HG02798 (cell line): ENCODE measurements around the gene KCNH4.

ENCODE experiments used
- ATAC-seq: cut with Tn5 transposase; IDR thresholded peaks from one replicate; pipeline ENCODE4 v1.9.1; 2021; ENCODE audit warnings: mild to moderate bottlenecking; ENCODE audit not compliant: unreplicated experiment, poor library complexity

Gene KCNH4

DNA sequence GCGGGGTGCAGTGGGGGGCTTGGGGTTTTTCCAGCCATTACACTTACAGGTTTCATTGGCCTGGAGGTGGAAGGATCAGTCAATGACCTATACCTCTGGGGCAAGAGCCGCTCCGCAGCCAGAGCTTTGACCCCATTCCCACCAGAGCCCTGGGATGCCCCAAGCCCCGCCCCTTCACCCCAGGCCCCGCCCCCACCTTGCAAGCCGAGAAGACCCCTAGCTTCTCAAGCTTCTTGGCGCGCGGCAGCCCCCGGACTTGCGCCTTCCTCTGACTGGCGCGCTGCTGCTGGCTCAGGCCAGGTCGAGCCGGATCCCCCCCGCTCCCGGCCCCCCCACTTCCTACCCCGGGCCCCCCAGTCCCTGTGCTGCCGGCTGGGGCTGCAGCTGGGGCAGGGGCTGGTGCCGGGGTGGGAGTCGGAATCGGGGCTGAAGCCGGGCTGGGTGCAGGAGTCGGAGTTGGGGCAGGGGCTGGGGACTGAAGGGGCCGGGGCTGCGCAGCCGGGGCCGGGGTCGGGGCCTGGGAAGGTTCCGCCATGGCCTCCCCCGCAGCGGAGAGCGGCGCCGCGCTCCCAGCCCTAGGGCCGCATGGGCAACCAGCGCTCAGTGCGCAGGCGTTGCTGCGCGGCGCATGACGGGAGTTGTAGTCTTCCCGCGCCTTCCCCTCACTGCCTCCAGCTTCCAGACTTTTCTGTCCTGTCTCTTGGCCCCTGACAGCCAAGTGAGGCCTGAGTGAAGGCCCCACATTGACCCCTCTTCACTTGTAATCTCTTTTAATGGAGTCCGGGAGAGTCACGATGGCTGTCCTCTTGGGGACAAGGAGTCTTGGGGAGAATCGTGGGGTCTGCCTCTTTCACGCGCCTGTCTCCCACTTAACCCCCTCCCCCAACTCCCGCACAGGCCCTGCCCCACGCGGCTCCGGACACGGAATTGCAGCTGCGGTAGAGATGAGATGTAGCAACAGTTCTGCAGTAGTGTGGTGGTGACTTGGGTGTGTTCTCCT lies 59.9 kb downstream of the KCNH4 start, which contains the start of gene KAT2A:
Gene KAT2A (minus strand): TSS at position 598 of the 1,000 bp plus-strand sequence. CDS start 63 bp downstream, at position 535.
- peak; percentile 79 for ATAC-seq

DNA sequence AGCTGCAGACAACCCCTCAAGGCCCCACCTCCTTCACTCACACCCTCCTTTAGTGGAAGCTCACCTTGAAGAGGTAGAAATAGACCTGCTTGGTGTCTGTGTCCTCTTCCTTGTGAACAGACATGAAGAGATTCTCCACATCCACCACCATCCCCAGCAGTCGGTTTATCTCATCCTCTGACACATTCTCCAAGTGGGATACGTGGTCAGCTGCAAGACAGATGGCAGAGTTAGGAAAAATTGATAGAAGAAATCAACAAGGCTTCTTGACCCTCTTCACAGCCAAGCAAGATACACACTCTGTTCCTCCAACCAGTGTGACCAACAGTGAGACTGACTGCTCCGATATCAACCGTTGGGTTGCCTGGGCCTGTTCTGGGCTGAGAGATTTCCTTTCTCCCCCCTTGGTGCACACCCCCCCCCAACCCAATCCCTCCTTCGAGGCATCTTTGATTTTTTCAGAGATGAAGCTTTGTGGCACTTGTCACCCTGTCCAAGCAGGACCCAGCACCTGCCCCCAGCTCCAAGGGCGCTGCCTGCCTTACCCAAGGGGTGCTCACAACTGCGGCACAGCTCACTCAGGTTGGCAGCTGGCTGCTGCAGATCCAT lies 60.7 kb downstream of the KCNH4 start:
- no peak for ATAC-seq

- ATAC-seq: no peak
These were observed 61.6 kb downstream of the KCNH4 start for GRCh38 chr17:42119301-42119700.

DNA sequence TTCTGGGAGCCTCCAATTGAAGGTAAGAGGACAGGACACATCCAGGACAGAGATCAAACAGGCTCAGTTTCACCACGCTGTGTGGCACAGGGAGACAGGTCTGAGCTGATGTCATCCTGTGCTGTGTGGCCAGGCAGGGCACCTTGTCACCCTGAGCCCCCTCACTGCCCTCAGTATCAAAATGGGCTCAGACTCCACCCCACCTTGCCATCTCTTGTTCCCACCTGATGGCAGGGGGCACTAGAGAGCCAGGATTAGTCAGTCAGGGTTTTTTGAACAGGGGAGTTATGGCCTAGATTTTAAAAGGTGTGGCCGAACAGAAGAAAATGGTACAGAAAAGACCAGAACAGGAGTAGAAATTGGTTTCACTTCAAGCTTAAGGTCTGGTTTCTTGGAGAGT lies 62.4 kb downstream of the KCNH4 start:
- no peak for ATAC-seq

DNA sequence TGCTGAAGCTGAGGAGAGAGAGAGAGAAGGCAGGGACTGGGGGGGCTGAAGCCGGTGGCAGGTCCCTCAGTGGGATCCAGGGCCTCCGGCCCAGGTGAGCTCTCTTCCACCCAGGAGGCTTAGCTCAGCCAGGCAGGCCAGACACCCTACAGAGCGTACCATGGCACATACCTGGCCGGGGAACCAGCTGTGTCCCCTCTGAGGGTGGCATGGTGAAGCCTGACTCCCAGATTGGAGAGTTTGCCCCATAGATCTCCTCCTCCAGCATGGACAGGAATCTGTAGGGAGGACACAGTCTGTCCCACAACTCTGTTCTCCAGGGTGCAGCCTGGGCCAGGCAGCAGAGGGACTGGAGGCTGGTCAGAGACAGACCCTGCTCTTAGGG lies 62.8 kb downstream of the KCNH4 start:
- ATAC-seq: no peak

DNA sequence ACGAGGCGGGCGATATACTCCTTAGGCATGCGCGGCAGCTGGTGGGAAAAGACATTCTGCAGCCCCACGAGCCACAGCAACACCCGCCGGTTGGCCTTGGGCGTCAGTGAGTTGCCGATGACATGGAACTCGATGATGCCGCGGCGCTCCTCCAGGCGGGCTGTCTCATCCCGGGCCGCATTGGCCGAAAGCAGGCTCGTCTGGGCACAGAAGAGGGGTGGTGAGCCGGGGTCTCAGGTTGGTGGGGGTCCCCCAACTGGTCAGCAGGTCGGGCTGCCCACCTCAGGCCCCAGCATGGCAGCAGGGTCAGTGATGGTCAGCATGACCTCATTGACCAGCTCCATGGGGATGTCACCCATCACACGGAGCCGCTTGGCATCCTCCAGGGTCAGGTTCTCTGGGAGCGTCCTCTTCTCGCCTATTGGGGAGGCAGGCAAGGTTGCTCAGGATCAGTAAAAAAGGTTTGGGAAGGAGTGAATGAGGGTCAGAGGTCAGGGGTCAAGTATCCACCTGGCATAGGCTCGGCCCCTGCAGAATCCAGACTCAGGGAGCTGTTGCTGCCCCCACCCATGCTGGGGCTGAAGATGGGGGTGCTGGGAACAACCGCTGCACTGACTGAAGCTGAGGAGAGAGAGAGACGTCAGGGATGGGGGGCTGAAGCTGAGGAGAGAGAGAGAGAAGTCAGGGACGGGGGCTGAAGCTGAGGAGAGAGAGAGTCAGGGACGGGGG lies 63.4 kb downstream of the KCNH4 start:
- no peak for ATAC-seq

GRCh38 chr17:42116705-42117396 lies 64.1 kb downstream of the KCNH4 start:
- no peak for ATAC-seq

DNA sequence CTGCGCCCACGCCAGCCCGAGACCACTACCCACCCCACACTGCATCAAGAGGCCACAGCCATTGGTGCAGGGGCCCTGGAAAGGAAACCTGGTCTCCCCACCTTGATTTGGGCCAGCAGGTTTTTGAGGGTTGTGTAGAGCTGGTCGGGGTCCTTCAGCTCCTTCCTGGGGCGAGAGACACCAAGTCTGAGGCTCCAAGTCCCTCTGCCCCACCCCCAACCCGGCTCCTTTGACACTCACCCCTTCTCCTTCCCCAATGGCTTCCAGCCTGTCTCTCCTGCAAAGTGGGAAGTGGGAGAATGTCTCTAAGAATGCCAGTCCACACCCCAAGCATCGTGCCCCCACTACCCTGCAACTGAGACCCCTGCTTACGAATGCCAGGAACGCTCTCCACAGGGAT lies 66.8 kb downstream of the KCNH4 start:
- ATAC-seq: no peak

GRCh38 chr17:42113293-42114069 lies 67.5 kb downstream of the KCNH4 start:
- ATAC-seq: no peak

DNA sequence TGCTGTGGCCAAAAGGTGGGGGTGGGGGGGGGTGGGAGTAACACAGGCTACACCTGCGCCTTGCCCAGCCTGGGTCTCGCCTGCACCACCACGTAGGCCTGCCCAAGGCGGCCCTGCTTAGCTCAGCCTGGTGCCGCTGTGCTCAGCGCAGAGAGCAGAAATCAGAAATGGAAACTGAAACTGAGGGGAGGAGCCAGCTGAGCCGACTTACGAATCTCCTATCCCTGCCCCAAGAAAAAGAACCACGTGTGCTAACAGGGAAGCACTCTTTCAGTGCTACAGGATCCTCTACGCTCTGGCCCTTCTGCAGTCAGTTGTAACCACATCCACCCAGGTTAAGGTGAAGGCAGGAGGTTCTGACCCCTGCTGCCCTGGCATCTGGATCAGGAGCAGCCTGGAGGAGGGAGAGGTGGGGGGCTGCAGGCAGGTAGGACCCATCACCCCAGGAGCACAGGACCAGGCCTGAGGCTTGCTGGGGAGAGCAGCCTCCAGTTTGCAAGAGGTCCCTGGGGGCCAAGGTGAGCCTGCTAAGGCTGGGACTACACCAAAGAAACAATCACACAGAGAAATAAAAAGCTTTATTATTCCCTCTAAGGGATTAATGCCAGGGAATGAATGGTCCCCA lies 68.3 kb downstream of the KCNH4 start, which contains the start of gene DHX58:
Gene DHX58 (minus strand): TSS at position 163 of the 625 bp plus-strand sequence. CDS start 822 bp downstream, outside the sequence.
- peak; percentile 62 for ATAC-seq

DNA sequence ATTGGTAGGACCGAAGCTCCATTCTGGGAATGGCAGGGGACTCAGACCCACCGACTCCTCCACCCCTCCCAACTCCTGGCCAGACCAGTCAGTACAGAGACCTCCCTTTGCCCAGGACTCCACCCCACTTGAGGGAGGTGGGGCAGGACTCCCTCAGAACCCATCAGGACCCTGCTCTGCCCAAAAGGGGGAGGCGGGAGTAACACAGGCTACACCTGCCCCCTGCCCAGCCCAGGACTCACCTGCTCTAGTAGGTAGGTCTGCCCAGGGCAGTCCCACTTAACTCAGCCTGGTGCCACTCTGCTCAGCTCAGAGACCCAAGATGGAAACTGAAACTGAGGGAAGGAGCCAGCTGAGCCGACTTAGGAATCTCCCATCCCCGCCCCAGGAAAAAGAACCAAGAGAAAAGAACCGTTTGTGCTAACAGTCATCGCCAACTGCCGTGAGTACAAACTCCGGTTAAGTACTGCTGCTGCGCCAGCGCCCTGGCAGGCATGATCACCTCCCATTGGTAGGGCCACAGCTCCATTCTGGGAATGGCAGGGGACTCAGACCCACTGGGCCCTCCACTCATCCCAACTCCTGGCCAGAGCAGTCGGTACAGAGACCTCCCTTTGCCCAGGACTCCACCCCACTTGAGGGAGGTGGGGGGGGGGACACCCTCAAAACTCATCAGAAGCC lies 68.9 kb downstream of the KCNH4 start:
- no peak for ATAC-seq

GRCh38 chr17:42111265-42111636 lies 69.7 kb downstream of the KCNH4 start:
- ATAC-seq: no peak

- ATAC-seq: no peak
These were observed 70.4 kb downstream of the KCNH4 start for GRCh38 chr17:42110301-42111264.

DNA sequence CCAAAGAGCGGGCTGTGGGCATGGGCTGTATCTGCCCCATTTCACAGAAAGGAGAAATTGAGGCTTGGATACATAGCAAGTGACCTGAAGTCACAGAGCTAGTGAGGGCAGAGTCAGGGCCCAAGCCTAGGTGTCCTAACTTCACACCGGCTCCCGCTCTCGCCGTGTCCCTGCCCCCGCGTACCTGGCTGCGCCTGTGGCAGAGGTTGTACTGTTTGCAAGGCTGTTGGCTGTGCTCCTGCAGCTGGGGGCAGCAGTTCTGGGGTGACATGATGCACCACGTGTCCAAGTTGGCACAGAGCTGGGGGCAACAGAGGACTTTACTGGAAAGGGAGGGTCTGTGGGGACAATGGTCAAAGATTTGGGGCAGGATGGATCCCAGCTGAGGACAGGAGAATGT lies 71.9 kb downstream of the KCNH4 start:
- ATAC-seq: no peak

- peak; percentile 79 for ATAC-seq
These were observed 73.1 kb downstream of the KCNH4 start for GRCh38 chr17:42107597-42108576.

- no peak for ATAC-seq
These were observed 73.8 kb downstream of the KCNH4 start for GRCh38 chr17:42107124-42107523.
